GM23338 (cell line): ENCODE measurements around the gene MRPL34.

Experiments
- CREB1 ChIP-seq: fragments of 250-450 bp; sonication (Bioruptor Pico); IDR thresholded peaks from 2 replicates; pipeline ENCODE4 v1.5.0; 2020; ENCODE audit warnings: low read depth, mild to moderate bottlenecking, moderate library complexity
- EZH2 ChIP-seq: fragments of 200-600 bp; sonication (generic); IDR thresholded peaks from one replicate; pipeline ENCODE4 v1.8.0; 2017; ENCODE audit warnings: antibody characterized with exemption, mild to moderate bottlenecking, low read depth; ENCODE audit not compliant: unreplicated experiment
- EZH2phosphoT487 ChIP-seq: fragments of 200-600 bp; sonication (generic); IDR thresholded peaks from one replicate; pipeline ENCODE4 v1.8.1; 2018; ENCODE audit warnings: antibody characterized with exemption; ENCODE audit not compliant: unreplicated experiment
- JUNB ChIP-seq: IDR thresholded peaks from one replicate; pipeline ENCODE4 v1.6.1; 2016; ENCODE audit warnings: antibody characterized with exemption; ENCODE audit not compliant: unreplicated experiment
- POLR2AphosphoS5 ChIP-seq: IDR thresholded peaks from 2 replicates; pipeline ENCODE4 v1.6.1; 2016; ENCODE audit warnings: antibody characterized with exemption, low read depth
- ZNF114 ChIP-seq: fragments of 250-450 bp; sonication (Bioruptor Pico); IDR thresholded peaks from 2 replicates; pipeline ENCODE4 v1.5.0; 2020; ENCODE audit warnings: mild to moderate bottlenecking, moderate library complexity
- TF ChIP-seq, protein P1 (sequence below): IDR thresholded peaks from one replicate; pipeline ENCODE4 v1.6.1; 2018; ENCODE audit warnings: antibody characterized with exemption; ENCODE audit not compliant: unreplicated experiment
- TF ChIP-seq, protein P2 (sequence below), 2 experiments: fragments of 200-600 bp in 1 of 2; sonication (generic) in 1 of 2; conservative IDR thresholded peaks; 2 replicates each; pipeline versions ENCODE4 v1.5.1 to v1.6.1; 2016 to 2017; ENCODE audit warnings: antibody characterized with exemption in 2 of 2, low read depth in 2 of 2, mild to moderate bottlenecking in 2 of 2, moderate library complexity in 1 of 2

DNA sequence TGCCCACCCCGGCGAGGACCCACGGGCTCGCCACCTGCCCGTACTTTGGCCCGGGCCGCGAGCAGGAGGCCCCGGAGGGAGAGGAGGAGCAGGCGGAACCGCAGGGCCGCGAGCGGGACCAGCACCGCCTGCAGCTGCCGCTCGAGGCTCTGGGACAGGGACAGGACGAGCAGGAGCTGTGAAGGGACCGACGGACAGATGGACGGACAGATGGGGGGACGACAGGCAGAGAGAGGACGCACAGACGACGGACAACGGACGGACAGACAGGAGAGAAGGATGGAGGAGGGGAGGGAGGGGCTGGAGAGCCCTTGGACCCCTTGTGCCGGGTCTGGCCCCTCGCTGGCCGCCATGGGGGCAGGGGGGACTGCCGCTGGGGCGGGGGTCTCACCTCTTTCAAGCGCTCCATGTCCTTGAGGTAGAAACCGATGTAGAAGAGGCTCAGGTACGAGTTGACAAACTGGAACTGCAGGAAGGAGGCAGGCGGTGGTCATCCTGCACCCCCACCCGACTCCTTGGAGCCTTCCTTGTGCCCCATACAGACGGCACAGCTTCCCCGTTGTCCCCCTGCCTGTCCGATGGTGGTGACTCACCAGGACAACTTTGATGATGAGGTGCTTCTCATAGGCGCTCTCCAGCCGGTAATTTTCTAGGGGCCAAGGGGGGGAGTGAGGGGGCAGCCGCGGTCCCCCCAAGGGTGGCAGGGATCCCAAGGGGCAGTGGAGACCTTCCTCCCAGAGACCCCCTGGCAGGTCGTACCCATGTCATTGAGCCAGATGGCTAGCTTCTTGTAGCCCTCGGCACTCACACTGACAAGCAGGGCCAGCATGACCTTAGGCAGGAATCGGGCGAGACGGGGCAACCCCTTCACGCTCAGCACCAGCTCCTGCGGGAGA, 23.9 kb downstream of the MRPL34 start:
- TF ChIP-seq, protein P1, sequence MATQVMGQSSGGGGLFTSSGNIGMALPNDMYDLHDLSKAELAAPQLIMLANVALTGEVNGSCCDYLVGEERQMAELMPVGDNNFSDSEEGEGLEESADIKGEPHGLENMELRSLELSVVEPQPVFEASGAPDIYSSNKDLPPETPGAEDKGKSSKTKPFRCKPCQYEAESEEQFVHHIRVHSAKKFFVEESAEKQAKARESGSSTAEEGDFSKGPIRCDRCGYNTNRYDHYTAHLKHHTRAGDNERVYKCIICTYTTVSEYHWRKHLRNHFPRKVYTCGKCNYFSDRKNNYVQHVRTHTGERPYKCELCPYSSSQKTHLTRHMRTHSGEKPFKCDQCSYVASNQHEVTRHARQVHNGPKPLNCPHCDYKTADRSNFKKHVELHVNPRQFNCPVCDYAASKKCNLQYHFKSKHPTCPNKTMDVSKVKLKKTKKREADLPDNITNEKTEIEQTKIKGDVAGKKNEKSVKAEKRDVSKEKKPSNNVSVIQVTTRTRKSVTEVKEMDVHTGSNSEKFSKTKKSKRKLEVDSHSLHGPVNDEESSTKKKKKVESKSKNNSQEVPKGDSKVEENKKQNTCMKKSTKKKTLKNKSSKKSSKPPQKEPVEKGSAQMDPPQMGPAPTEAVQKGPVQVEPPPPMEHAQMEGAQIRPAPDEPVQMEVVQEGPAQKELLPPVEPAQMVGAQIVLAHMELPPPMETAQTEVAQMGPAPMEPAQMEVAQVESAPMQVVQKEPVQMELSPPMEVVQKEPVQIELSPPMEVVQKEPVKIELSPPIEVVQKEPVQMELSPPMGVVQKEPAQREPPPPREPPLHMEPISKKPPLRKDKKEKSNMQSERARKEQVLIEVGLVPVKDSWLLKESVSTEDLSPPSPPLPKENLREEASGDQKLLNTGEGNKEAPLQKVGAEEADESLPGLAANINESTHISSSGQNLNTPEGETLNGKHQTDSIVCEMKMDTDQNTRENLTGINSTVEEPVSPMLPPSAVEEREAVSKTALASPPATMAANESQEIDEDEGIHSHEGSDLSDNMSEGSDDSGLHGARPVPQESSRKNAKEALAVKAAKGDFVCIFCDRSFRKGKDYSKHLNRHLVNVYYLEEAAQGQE = no peak
- TF ChIP-seq, protein P2, sequence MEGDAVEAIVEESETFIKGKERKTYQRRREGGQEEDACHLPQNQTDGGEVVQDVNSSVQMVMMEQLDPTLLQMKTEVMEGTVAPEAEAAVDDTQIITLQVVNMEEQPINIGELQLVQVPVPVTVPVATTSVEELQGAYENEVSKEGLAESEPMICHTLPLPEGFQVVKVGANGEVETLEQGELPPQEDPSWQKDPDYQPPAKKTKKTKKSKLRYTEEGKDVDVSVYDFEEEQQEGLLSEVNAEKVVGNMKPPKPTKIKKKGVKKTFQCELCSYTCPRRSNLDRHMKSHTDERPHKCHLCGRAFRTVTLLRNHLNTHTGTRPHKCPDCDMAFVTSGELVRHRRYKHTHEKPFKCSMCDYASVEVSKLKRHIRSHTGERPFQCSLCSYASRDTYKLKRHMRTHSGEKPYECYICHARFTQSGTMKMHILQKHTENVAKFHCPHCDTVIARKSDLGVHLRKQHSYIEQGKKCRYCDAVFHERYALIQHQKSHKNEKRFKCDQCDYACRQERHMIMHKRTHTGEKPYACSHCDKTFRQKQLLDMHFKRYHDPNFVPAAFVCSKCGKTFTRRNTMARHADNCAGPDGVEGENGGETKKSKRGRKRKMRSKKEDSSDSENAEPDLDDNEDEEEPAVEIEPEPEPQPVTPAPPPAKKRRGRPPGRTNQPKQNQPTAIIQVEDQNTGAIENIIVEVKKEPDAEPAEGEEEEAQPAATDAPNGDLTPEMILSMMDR (conservative IDR thresholded peaks at IDR 0.05; ENCODE audit: low read depth in 2 of 2) = no peak
- no peak for TF ChIP-seq EZH2
- no peak for TF ChIP-seq POLR2AphosphoS5
- no peak for TF ChIP-seq EZH2phosphoT487
- TF ChIP-seq JUNB = no peak
- no peak for TF ChIP-seq CREB1 (CRISPR knock-in tag)
- TF ChIP-seq ZNF114 (CRISPR knock-in tag) = no peak
